Mesenchymal stem cell (in vitro differentiated cells and primary cell): Measurements from ENCODE around the gene RNU5D-1.

Experiments used
- DNase-seq: peaks from one replicate; pipeline ENCODE4 v3.0.0-alpha.2; 2013
- H2AFZ ChIP-seq: one replicate; pipeline ENCODE4 v1.6.1; 2013; ENCODE audit warnings: low read depth, mild to moderate bottlenecking, control low read depth, inconsistent platforms, low read length, moderate library complexity
- H2AK5ac ChIP-seq: 2 replicates; pipeline ENCODE4 v1.6.1; 2013; ENCODE audit warnings: low read length, moderate library complexity, mild to moderate bottlenecking, inconsistent platforms; ENCODE audit not compliant: severe bottlenecking
- H2BK120ac ChIP-seq: one replicate; pipeline ENCODE4 v1.6.1; 2013; ENCODE audit warnings: low read depth, mild to moderate bottlenecking, inconsistent platforms, low read length, moderate library complexity
- H2BK12ac ChIP-seq, 2 experiments: one replicate each; pipeline ENCODE4 v1.6.1; 2013; ENCODE audit warnings: inconsistent platforms in 2 of 2, low read length in 2 of 2, mild to moderate bottlenecking in 2 of 2, moderate library complexity in 2 of 2, control low read depth in 1 of 2
- H2BK15ac ChIP-seq: one replicate; pipeline ENCODE4 v1.6.1; 2013; ENCODE audit warnings: mild to moderate bottlenecking, low read depth, inconsistent platforms; ENCODE audit not compliant: poor library complexity, severe bottlenecking
- H2BK5ac ChIP-seq: 2 replicates; pipeline ENCODE4 v1.6.1; 2013; ENCODE audit warnings: low read depth, mild to moderate bottlenecking, low read length, control low read depth, inconsistent platforms; ENCODE audit not compliant: poor library complexity, severe bottlenecking
- H3K14ac ChIP-seq, 2 experiments: one replicate each; pipeline ENCODE4 v1.6.1; 2013; ENCODE audit warnings: inconsistent platforms in 2 of 2, low read length in 2 of 2, control low read depth in 1 of 2, mild to moderate bottlenecking in 1 of 2, moderate library complexity in 1 of 2
- H3K18ac ChIP-seq, 2 experiments: one replicate each; pipeline ENCODE4 v1.6.1; 2013; ENCODE audit warnings: inconsistent platforms in 2 of 2, low read length in 2 of 2, control low read depth in 1 of 2, low read depth in 1 of 2, mild to moderate bottlenecking in 1 of 2
- H3K23ac ChIP-seq, 2 experiments: one replicate each; pipeline ENCODE4 v1.6.1; 2013; ENCODE audit warnings: inconsistent platforms in 2 of 2, low read length in 2 of 2, mild to moderate bottlenecking in 2 of 2, moderate library complexity in 2 of 2, control low read depth in 1 of 2
- H3K27ac ChIP-seq: 2 replicates; pipeline ENCODE4 v1.5.1; 2013; ENCODE audit warnings: mild to moderate bottlenecking, moderate library complexity, low read length, control low read depth, inconsistent platforms; ENCODE audit not compliant: poor library complexity, severe bottlenecking
- H3K27me3 ChIP-seq, 2 experiments: 2 replicates each; pipeline versions ENCODE4 v1.6.1 to v1.7.0; 2013; ENCODE audit warnings: low read length in 2 of 2, mild to moderate bottlenecking in 2 of 2, moderate library complexity in 2 of 2, control low read depth in 1 of 2, inconsistent platforms in 1 of 2; ENCODE audit not compliant: control insufficient read depth in 1 of 2, insufficient read depth in 1 of 2
- H3K36me3 ChIP-seq, 2 experiments: 2 replicates each; pipeline versions ENCODE4 v1.6.1 to v1.7.0; 2013; ENCODE audit warnings: low read length in 2 of 2, control low read depth in 1 of 2, inconsistent platforms in 1 of 2, low read depth in 1 of 2, mild to moderate bottlenecking in 1 of 2; ENCODE audit not compliant: insufficient read depth in 2 of 2, control insufficient read depth in 1 of 2
- H3K4ac ChIP-seq, 2 experiments: one replicate each; pipeline ENCODE4 v1.6.1; 2013; ENCODE audit warnings: inconsistent platforms in 2 of 2, low read length in 2 of 2, mild to moderate bottlenecking in 2 of 2, moderate library complexity in 2 of 2, control low read depth in 1 of 2, low read depth in 1 of 2
- H3K4me1 ChIP-seq: 2 replicates; pipeline ENCODE4 v1.6.1; 2013; ENCODE audit warnings: low read depth, low read length, control low read depth; ENCODE audit not compliant: control insufficient read depth, insufficient read depth
- H3K4me2 ChIP-seq: 2 replicates; pipeline ENCODE4 v1.6.1; 2013; ENCODE audit warnings: low read length, mild to moderate bottlenecking, inconsistent platforms; ENCODE audit not compliant: poor library complexity, severe bottlenecking
- H3K4me3 ChIP-seq, 2 experiments: 2 replicates each; pipeline versions ENCODE4 v1.5.1 to v1.7.0; 2013; ENCODE audit warnings: low read length in 2 of 2, mild to moderate bottlenecking in 2 of 2, control low read depth in 1 of 2, low read depth in 1 of 2; ENCODE audit not compliant: insufficient read depth in 1 of 2
- H3K79me1 ChIP-seq: replicated peaks from 2 replicates; pipeline ENCODE4 v1.6.1; 2013; ENCODE audit warnings: mild to moderate bottlenecking, control low read depth, low read length, inconsistent platforms; ENCODE audit not compliant: poor library complexity, severe bottlenecking
- H3K9ac ChIP-seq: 2 replicates; pipeline ENCODE4 v1.7.0; 2013; ENCODE audit warnings: mild to moderate bottlenecking, low read length, moderate library complexity
- H3K9me3 ChIP-seq: 2 replicates; pipeline ENCODE4 v1.7.0; 2013; ENCODE audit warnings: mild to moderate bottlenecking, low read length; ENCODE audit not compliant: control insufficient read depth
- H4K8ac ChIP-seq: one replicate; pipeline ENCODE4 v1.6.1; 2013; ENCODE audit warnings: inconsistent platforms, mild to moderate bottlenecking, low read length, moderate library complexity
- H4K91ac ChIP-seq: one replicate; pipeline ENCODE4 v1.6.1; 2013; ENCODE audit warnings: mild to moderate bottlenecking, low read length, inconsistent platforms
- WGBS: methylation state at CpG from one replicate; pipeline ENCODE4 v1.1.7; 2013; ENCODE audit warnings: mixed read lengths; 5-methylcytosine and 5-hydroxymethylcytosine counted together

RNU5D-1 gene

DNA sequence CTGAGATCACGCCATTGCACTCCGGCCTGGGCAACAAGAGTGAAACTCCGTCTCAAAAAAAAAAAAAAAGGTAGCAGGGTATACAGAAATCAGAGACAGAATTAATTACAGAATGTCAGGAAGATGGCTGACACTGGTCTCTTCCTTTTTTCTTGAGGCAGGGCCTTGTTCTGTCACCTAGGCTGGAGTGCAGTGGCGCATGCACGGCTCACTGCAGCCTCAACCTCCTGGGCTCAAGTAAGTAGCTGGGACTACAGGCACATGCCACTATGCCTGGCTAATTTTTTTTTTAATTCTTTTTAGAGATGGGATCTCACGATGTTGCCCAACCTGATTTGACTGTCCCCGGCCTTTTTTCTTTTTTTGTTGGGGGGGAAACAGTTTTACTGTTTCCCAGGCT, 16.4 kb downstream of the RNU5D-1 start:
- Histone ChIP-seq H3K9me3 (no peaks in the 10 kb centered on the region), H2AFZ (no peak overlapping the region), H3K14ac (no peak overlapping the region), H2BK15ac (no peak overlapping the region), H3K4ac (no peak overlapping the region), H3K4me1 (peaks cover 4% of the 10 kb centered on the region), H3K36me3 (no peaks in the 10 kb centered on the region), H4K91ac (no peak overlapping the region), H3K79me1 (no peaks in the 10 kb centered on the region), H3K27me3 (peaks cover 0 to 7% of the 10 kb centered on the region in 2 experiments), H3K27ac (no peak overlapping the region), H4K8ac (no peak overlapping the region), H2BK5ac (no peak overlapping the region), H3K23ac (no peak overlapping the region), H2BK12ac (no peak overlapping the region), H3K4me3 (no peak overlapping the region), H2BK120ac (no peak overlapping the region), H2AK5ac (no peak overlapping the region), H3K18ac (no peak overlapping the region), H3K4me2 (no peak overlapping the region), H3K9ac (no peak overlapping the region)
- WGBS, result 91% methylated on average over 7 of the region's 7 CpGs
- DNase-seq, result no peak

- no peak overlapping the region for H3K27ac ChIP-seq
- no peak overlapping the region for H2BK12ac ChIP-seq
- no peak overlapping the region for H2BK15ac ChIP-seq
- no peak for DNase-seq
- 81% methylated on average over 6 of the region's 6 CpGs for WGBS
- no peak overlapping the region for H2BK5ac ChIP-seq
- H3K36me3 ChIP-seq, result no peaks in the 10 kb centered on the region
- H3K9me3 ChIP-seq, result no peaks in the 10 kb centered on the region
- H2AK5ac ChIP-seq, result no peak overlapping the region
- no peak overlapping the region for H3K14ac ChIP-seq
- no peak overlapping the region for H2AFZ ChIP-seq
- H3K4ac ChIP-seq, result no peak overlapping the region
- H3K4me1 ChIP-seq, result peaks cover 2% of the 10 kb centered on the region
- H3K18ac ChIP-seq, result no peak overlapping the region
- no peak overlapping the region for H4K91ac ChIP-seq
- H3K23ac ChIP-seq, result no peak overlapping the region
- no peak overlapping the region for H4K8ac ChIP-seq
- H3K4me2 ChIP-seq, result no peak overlapping the region
- H3K4me3 ChIP-seq, result no peak overlapping the region
- no peak overlapping the region for H3K9ac ChIP-seq
- peaks cover 0 to 7% of the 10 kb centered on the region in 2 experiments for H3K27me3 ChIP-seq
- no peak overlapping the region for H2BK120ac ChIP-seq
- H3K79me1 ChIP-seq, result no peaks in the 10 kb centered on the region
These were observed 17.6 kb downstream of the RNU5D-1 start for GRCh38 chr1:44713321-44713781.

- Histone ChIP-seq H3K27me3 (peaks cover 0 to 7% of the 10 kb centered on the region in 2 experiments), H2AK5ac (no peak overlapping the region)
These were observed 22.8 kb downstream of the RNU5D-1 start for GRCh38 chr1:44707959-44708831.

DNA sequence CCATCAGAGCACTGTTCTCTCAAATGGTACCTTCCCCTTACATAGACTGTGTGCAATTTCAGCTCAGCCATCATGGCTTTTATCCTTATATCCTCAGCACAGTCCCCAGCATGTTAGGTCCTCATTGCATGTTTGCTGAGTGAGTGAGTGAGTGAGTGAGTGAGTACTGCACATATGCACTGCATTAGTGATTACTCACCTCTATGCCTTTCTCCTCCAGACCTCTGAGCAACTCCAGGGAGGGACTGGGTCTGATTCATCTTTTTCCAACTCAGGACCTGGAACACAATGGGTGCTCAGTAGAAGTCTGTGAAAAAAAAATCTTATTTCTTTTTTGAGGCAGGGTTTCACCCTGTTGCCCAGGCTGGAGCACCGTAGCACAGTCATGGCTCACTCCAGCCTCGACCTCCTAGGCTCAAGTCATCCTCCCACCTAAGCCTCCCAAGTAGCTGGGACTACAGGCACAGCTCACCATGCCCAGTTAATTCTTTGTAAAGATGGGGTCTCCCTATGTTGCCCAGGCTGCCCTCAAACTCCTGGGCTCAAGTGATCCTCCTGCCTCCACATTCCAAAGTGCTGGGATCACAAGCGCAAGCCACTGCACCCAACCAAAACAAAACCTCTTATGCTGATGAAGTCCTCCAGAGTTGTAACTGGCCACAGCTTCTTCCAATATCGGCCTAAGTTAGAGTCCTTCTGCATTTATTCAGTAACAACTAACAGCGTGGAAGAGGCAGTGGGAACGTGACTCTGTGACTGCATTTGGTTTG, 23.7 kb downstream of the RNU5D-1 start:
- WGBS, result 70% methylated on average over 4 of the region's 6 CpGs
- Histone ChIP-seq H3K14ac (peak overlapping the region in 1 of 2 experiments; percentile 48), H2AK5ac (no peak overlapping the region), H4K91ac (no peak overlapping the region), H2BK12ac (no peak overlapping the region), H4K8ac (no peak overlapping the region), H2BK5ac (no peak overlapping the region), H3K27me3 (peaks cover 0 to 7% of the 10 kb centered on the region in 2 experiments), H3K9me3 (no peaks in the 10 kb centered on the region), H3K79me1 (no peaks in the 10 kb centered on the region), H2BK15ac (no peak overlapping the region), H3K4me2 (no peak overlapping the region), H3K4me3 (peak overlapping the region in 1 of 2 experiments; percentile 17), H2BK120ac (no peak overlapping the region), H3K23ac (no peak overlapping the region), H3K4ac (no peak overlapping the region), H3K27ac (no peak overlapping the region), H3K4me1 (peaks cover 6% of the 10 kb centered on the region), H3K9ac (peak overlapping the region; percentile 82), H2AFZ (no peak overlapping the region), H3K36me3 (no peaks in the 10 kb centered on the region), H3K18ac (no peak overlapping the region)
- DNase-seq, result peak; percentile 79

More at GRCh38 chr1:44707959-44708831, 22.8 kb downstream of the RNU5D-1 start:
- Histone ChIP-seq H3K79me1 (no peaks in the 10 kb centered on the region), H2BK12ac (no peak overlapping the region), H2BK120ac (no peak overlapping the region), H2BK5ac (no peak overlapping the region), H3K9ac (peak overlapping the region; percentile 82), H4K91ac (no peak overlapping the region), H3K27ac (no peak overlapping the region), H3K36me3 (no peaks in the 10 kb centered on the region), H2BK15ac (no peak overlapping the region), H3K4me3 (peak overlapping the region in 1 of 2 experiments; percentile 17), H3K9me3 (no peaks in the 10 kb centered on the region), H3K4ac (no peak overlapping the region), H3K14ac (no peak overlapping the region), H3K18ac (no peak overlapping the region), H2AFZ (no peak overlapping the region), H4K8ac (no peak overlapping the region), H3K4me1 (peaks cover 6% of the 10 kb centered on the region), H3K4me2 (no peak overlapping the region), H3K23ac (no peak overlapping the region)
- WGBS, result 54% methylated on average over 13 of the region's 15 CpGs
- DNase-seq, result peak; percentile 63
